Cardiac ventricle fibroblast (primary cell): ENCODE results near the gene EPB41L4A. TPM values are rescaled to one million over a fixed set of nuclear protein-coding genes. Genes with fewer than 3 reads are reported as not detected.

Experiments
- total RNA-seq: library from RNA; depleted of rRNA; stranded (reverse); fragments of >200 nt; gene quantifications from 2 replicates; pipeline ENCODE4 v1.2.3, GENCODE V29; 2015

EPB41L4A gene, protein sequence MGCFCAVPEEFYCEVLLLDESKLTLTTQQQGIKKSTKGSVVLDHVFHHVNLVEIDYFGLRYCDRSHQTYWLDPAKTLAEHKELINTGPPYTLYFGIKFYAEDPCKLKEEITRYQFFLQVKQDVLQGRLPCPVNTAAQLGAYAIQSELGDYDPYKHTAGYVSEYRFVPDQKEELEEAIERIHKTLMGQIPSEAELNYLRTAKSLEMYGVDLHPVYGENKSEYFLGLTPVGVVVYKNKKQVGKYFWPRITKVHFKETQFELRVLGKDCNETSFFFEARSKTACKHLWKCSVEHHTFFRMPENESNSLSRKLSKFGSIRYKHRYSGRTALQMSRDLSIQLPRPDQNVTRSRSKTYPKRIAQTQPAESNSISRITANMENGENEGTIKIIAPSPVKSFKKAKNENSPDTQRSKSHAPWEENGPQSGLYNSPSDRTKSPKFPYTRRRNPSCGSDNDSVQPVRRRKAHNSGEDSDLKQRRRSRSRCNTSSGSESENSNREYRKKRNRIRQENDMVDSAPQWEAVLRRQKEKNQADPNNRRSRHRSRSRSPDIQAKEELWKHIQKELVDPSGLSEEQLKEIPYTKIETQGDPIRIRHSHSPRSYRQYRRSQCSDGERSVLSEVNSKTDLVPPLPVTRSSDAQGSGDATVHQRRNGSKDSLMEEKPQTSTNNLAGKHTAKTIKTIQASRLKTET
- total RNA-seq, result 5.7 and 9.2 TPM in 2 replicates

DNA sequence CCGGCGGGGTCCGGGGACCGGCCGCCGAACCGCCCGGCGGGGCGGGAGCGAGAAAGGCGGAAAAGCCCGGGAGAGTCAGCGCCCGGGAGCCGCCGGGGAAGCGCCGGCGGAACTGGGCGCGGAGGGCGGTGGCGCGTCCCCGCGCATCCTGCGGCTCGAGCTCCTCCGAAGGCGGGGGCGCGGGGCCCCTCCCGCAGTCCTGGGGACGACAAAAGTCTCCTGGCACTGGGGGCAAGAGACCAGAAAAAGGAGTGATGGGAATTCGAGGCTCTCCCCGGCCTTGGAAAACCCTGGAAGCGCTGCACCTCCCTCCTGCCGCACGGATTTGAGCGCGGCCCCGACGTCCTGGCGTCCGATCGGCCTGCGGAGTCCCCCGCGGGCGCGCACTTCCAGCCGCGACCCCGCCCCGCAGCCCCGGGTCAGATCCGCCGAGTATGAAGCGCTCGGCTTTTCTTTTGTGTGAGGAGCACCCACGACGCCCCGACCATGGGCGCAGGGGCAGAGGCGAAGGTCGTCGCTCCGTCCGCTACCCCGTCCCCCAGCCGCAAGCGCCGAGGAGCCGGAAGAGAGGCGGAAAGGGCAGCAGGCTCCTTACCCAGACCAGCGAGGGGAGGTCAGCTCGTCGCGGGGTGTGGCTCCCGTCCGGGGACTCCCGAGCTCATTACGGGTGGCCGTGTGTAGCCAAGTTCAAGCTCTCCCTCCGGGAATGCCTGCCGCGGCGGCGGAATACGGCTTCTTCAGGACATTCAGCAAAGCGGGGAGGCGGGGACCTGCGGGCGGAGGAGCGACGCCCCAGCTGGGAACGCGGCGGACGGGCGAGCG is at the start of gene EPB41L4A:
EPB41L4A (minus strand) TSS at position 114 of the 822 bp plus-strand sequence. CDS start 238 bp downstream, outside the sequence.

